Panc1 (cell line): ENCODE data around the gene PLAC8.

Experiments used
- POLR2AphosphoS5 ChIP-seq: IDR thresholded peaks from 2 replicates; pipeline ENCODE4 v1.6.1; 2012; ENCODE audit warnings: mild to moderate bottlenecking, low read depth, low read length, moderate library complexity
- SIN3A ChIP-seq: IDR thresholded peaks from 2 replicates; pipeline ENCODE4 v1.6.1; 2012; ENCODE audit warnings: low read depth, mild to moderate bottlenecking, low read length, moderate library complexity, borderline replicate concordance; ENCODE audit not compliant: insufficient read depth
- TF ChIP-seq, protein P1 (sequence below): fragments of 450-650 bp; IDR thresholded peaks from 2 replicates; pipeline ENCODE4 v1.5.1; 2017; ENCODE audit warnings: mild to moderate bottlenecking
- TF ChIP-seq, protein P2 (sequence below), 2 experiments: IDR thresholded peaks; 2 replicates each; pipeline ENCODE4 v1.6.1; 2011 to 2012; ENCODE audit warnings: low read depth in 2 of 2, control low read depth in 1 of 2, low read length in 1 of 2, mild to moderate bottlenecking in 1 of 2, moderate library complexity in 1 of 2; ENCODE audit not compliant: insufficient read depth in 1 of 2

DNA sequence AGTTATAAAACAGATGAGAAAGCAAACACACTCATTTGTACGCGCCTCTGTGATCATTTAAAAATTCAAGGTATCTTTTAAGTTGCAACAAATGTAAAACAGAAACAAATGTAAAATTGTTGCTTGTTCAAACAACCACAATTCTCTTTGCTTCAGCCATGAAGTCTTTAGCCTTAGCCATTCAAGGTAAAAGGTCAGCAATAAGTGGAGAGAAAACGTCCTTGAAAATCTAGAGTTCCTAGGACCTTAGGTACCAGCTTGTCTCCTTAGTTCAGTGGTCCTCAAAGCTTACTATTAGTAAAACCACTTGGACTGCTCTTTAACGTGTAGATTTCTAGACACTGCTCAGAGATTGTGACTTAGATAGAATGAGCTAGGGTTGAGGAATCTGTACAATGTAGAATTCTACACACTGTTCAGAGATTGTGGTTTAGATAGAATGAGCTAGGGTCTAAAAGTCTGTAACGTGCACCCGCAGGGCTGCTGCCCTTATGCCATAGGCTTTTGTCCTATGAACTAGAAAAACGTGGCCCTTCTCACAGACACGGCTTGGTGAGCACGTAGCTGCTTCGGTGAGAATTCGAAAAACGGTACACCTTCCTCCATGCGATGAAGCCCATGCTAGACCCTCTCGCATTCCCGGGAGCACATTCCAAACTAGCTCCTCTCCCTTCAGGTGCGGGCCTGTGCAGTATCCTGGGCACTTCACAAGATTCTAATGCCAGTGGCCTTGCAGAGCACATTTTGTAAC lies 1.7 kb downstream of the PLAC8 start:
- TF ChIP-seq, protein P1, sequence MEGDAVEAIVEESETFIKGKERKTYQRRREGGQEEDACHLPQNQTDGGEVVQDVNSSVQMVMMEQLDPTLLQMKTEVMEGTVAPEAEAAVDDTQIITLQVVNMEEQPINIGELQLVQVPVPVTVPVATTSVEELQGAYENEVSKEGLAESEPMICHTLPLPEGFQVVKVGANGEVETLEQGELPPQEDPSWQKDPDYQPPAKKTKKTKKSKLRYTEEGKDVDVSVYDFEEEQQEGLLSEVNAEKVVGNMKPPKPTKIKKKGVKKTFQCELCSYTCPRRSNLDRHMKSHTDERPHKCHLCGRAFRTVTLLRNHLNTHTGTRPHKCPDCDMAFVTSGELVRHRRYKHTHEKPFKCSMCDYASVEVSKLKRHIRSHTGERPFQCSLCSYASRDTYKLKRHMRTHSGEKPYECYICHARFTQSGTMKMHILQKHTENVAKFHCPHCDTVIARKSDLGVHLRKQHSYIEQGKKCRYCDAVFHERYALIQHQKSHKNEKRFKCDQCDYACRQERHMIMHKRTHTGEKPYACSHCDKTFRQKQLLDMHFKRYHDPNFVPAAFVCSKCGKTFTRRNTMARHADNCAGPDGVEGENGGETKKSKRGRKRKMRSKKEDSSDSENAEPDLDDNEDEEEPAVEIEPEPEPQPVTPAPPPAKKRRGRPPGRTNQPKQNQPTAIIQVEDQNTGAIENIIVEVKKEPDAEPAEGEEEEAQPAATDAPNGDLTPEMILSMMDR: no peak
- TF ChIP-seq, protein P2, sequence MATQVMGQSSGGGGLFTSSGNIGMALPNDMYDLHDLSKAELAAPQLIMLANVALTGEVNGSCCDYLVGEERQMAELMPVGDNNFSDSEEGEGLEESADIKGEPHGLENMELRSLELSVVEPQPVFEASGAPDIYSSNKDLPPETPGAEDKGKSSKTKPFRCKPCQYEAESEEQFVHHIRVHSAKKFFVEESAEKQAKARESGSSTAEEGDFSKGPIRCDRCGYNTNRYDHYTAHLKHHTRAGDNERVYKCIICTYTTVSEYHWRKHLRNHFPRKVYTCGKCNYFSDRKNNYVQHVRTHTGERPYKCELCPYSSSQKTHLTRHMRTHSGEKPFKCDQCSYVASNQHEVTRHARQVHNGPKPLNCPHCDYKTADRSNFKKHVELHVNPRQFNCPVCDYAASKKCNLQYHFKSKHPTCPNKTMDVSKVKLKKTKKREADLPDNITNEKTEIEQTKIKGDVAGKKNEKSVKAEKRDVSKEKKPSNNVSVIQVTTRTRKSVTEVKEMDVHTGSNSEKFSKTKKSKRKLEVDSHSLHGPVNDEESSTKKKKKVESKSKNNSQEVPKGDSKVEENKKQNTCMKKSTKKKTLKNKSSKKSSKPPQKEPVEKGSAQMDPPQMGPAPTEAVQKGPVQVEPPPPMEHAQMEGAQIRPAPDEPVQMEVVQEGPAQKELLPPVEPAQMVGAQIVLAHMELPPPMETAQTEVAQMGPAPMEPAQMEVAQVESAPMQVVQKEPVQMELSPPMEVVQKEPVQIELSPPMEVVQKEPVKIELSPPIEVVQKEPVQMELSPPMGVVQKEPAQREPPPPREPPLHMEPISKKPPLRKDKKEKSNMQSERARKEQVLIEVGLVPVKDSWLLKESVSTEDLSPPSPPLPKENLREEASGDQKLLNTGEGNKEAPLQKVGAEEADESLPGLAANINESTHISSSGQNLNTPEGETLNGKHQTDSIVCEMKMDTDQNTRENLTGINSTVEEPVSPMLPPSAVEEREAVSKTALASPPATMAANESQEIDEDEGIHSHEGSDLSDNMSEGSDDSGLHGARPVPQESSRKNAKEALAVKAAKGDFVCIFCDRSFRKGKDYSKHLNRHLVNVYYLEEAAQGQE (IDR thresholded peaks at IDR 0.05; ENCODE audit: insufficient read depth in 1 of 2, low read depth in 2 of 2, low read length in 1 of 2): 0 out of 4 replicates have a peak, but pooled peaks of 1 of the 2 experiments have one; percentile 5
- TF ChIP-seq POLR2AphosphoS5: peak; percentile 51; the same call in 1 of the 2 replicates
- no peak for TF ChIP-seq SIN3A
